ENCODE measurements around the gene TMEM182. TPM values are rescaled to one million over a fixed set of nuclear protein-coding genes. Genes with fewer than 3 reads are reported as not detected.

Gene TMEM182
- polyA plus RNA-seq, 1 experiment: 2.6 TPM

GRCh38 chr2:102803041-102803896 lies 41.4 kb downstream of the TMEM182 start:
- no peak for TF ChIP-seq CTCF (IDR thresholded peaks at IDR 0.05; ENCODE audit: insufficient read depth, low read depth, low read length)
- H3K4me3 ChIP-seq (ENCODE audit: low read depth, low read length): no peak overlapping the region
- POLR2A ChIA-PET: no interaction called here
- CTCF ChIA-PET: interaction anchor here (0.6 to 6.8 kb wide), 2 partner anchors 27 to 50 kb away, joined by 3 to 68 read pairs; no protein-coding TSS in a partner anchor
- DNase-seq (ENCODE audit: low read depth): no peak
- H3K36me3 ChIP-seq (ENCODE audit: control insufficient read depth, insufficient read depth, low read length): no peaks in the 10 kb centered on the region
- H3K27me3 ChIP-seq (ENCODE audit: control insufficient read depth, insufficient read depth, low read length): no peaks in the 10 kb centered on the region

GRCh38 chr2:102803897-102804217 lies 42.0 kb downstream of the TMEM182 start:
- TF ChIP-seq CTCF (IDR thresholded peaks at IDR 0.05; ENCODE audit: insufficient read depth, low read depth, low read length): no peak
- ChIA-PET POLR2A (no interaction called here), CTCF (interaction anchor here (0.6 to 6.8 kb wide), 2 partner anchors 26 to 50 kb away, joined by 3 to 68 read pairs; no protein-coding TSS in a partner anchor)
- DNase-seq (ENCODE audit: low read depth): no peak
- no peak overlapping the region for H3K4me3 ChIP-seq (ENCODE audit: low read depth, low read length)
- H3K36me3 ChIP-seq (ENCODE audit: control insufficient read depth, insufficient read depth, low read length): no peaks in the 10 kb centered on the region
- no peaks in the 10 kb centered on the region for H3K27me3 ChIP-seq (ENCODE audit: control insufficient read depth, insufficient read depth, low read length)

- Histone ChIP-seq H3K27me3 (ENCODE audit: control insufficient read depth, insufficient read depth, low read length) (no peaks in the 10 kb centered on the region), H3K4me3 (ENCODE audit: low read depth, low read length) (no peak overlapping the region), H3K36me3 (ENCODE audit: control insufficient read depth, insufficient read depth, low read length) (no peaks in the 10 kb centered on the region)
- DNase-seq (ENCODE audit: low read depth): peak; percentile 4
- ChIA-PET CTCF (interaction anchor here (0.7 to 6.8 kb wide), 22 partner anchors 8 to 1772 kb away, joined by 3 to 68 read pairs (median 5); partner anchors contain the start of gene SLC9A4), POLR2A (no interaction called here)
- TF ChIP-seq CTCF (IDR thresholded peaks at IDR 0.05; ENCODE audit: insufficient read depth, low read depth, low read length): peak; percentile 91
Measured at GRCh38 chr2:102806250-102806837, 44.5 kb downstream of the TMEM182 start.

- Histone ChIP-seq H3K4me3 (ENCODE audit: low read depth, low read length) (no peak overlapping the region), H3K36me3 (ENCODE audit: control insufficient read depth, insufficient read depth, low read length) (no peaks in the 10 kb centered on the region), H3K27me3 (ENCODE audit: control insufficient read depth, insufficient read depth, low read length) (no peaks in the 10 kb centered on the region)
- ChIA-PET CTCF (interaction anchor here (1.1 to 1.4 kb wide), 2 partner anchors 8 to 31 kb away, joined by 3 to 4 read pairs; no protein-coding TSS in a partner anchor), POLR2A (no interaction called here)
- TF ChIP-seq CTCF (IDR thresholded peaks at IDR 0.05; ENCODE audit: insufficient read depth, low read depth, low read length): no peak
- DNase-seq (ENCODE audit: low read depth): no peak
Measured at GRCh38 chr2:102809291-102810189, 47.7 kb downstream of the TMEM182 start.

Measured in BJ (cell line).